ENCODE data around the gene HIBADH. TPM values are rescaled to one million over a fixed set of nuclear protein-coding genes. Genes with fewer than 3 reads are reported as not detected.

Gene HIBADH
- total RNA-seq, 2 experiments from 2014 or later = 13.1 to 13.3 TPM

GRCh38 chr7:27616914-27617548 lies 45.7 kb downstream of the HIBADH start:
- Mint-ChIP-seq H3K4me3 (no peak overlapping the region), H3K36me3 (ENCODE audit: low read depth) (peaks cover 28% of the 10 kb centered on the region), H3K4me1 (no peaks in the 10 kb centered on the region), H3K27me3 (no peaks in the 10 kb centered on the region), H3K9me3 (peaks cover 29% of the 10 kb centered on the region), H3K27ac (no peak overlapping the region)
- ChIA-PET POLR2A (no interaction called here), CTCF (interaction anchor here (0.7 kb wide), 1 partner anchor 11 kb away, joined by 3 read pairs; no protein-coding TSS in a partner anchor)
- DNase-seq = no peak

GRCh38 chr7:27616186-27616491 lies 46.5 kb downstream of the HIBADH start:
- Mint-ChIP-seq H3K4me3 (no peak overlapping the region), H3K4me1 (no peaks in the 10 kb centered on the region), H3K27ac (no peak overlapping the region), H3K27me3 (no peaks in the 10 kb centered on the region), H3K9me3 (peaks cover 28% of the 10 kb centered on the region), H3K36me3 (ENCODE audit: low read depth) (peaks cover 28% of the 10 kb centered on the region)
- DNase-seq = no peak
- ChIA-PET POLR2A (no interaction called here), CTCF (no interaction called here)

DNA sequence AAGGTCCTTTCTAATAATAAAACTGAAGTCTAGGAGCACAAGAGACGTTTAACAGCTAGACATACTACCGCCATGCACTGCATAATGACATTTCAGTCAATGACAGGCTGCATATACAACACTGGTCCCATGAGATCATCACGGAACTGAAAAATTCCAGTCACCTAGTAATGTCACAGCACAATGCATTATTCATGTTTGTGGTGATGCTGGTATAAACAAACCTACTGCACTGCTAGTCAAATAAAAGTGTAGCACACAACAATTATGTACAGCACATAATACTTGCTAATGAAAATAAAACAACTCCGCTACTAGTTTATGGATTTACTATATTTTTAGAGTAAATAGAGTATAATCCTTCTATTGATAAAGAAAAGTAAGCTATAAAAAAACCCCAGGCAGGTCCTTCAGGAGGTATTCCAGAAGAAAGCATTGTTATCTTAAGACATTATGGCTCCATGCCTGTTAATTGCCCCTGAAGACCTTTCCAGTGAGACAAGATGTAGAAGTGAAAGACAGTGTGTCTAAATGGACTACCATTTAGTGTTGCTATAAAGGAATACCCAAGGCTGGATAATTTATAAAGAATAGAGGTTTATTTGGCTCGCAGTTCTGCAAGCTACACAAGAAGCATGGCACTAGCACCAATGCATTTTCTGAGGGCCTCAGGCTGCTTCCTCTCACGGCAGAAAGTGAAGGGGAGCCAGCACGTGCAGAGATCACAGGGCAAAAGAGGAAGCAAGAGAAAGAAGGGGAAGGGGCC lies 47.1 kb downstream of the HIBADH start:
- peaks cover 23% of the 10 kb centered on the region for H3K9me3 Mint-ChIP-seq
- ChIA-PET CTCF (no interaction called here), POLR2A (no interaction called here)
- H3K4me1 Mint-ChIP-seq = no peaks in the 10 kb centered on the region
- no peaks in the 10 kb centered on the region for H3K27me3 Mint-ChIP-seq
- H3K36me3 Mint-ChIP-seq (ENCODE audit: low read depth) = peaks cover 22% of the 10 kb centered on the region
- DNase-seq = no peak
- no peak overlapping the region for H3K4me3 Mint-ChIP-seq
- no peak overlapping the region for H3K27ac Mint-ChIP-seq

DNA sequence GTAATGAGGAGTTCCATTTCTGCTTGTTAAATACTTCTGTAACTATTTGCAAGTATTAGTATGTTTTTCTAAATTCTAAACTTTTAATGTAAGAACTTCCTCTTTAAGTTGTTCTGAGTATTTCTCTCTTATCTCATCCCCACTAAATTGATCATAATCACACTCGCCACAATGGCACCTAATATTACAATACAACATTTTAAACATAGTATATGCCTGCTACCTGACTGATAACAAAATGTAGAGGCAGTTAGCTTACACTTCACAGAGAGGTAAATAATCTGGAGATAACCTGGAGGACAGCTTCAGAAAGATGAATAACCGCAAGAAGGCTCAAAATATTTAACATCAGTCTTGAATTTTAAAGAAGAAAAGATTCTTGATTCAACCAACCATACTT lies 48.6 kb downstream of the HIBADH start:
- Mint-ChIP-seq H3K4me3 (no peak overlapping the region), H3K36me3 (ENCODE audit: low read depth) (peaks cover 10% of the 10 kb centered on the region), H3K27ac (no peak overlapping the region), H3K4me1 (no peaks in the 10 kb centered on the region), H3K9me3 (peaks cover 9% of the 10 kb centered on the region), H3K27me3 (no peaks in the 10 kb centered on the region)
- POLR2A ChIA-PET = no interaction called here
- no peak for DNase-seq
- CTCF ChIA-PET = no interaction called here

DNA sequence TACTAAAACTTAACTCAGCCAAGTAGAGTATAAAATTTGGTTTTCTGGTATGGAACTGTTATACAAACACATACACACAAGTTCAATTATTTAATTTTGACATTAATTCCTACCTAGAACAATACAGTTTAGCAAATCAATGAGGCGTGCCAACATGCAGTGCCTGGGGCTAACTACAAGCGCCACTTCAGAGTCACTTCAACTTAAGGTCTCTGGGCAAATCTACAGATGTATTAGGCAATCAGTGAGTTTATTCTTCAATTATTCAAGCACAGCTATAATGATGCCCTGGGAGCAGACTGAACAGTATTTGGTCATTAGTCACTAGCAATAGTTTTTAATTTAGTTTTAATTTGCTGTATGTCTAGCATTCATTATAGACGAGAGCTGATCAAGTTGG lies 51.6 kb downstream of the HIBADH start:
- no peak for DNase-seq
- Mint-ChIP-seq H3K27ac (no peak overlapping the region), H3K4me3 (no peak overlapping the region), H3K9me3 (no peaks in the 10 kb centered on the region), H3K36me3 (ENCODE audit: low read depth) (no peaks in the 10 kb centered on the region), H3K27me3 (no peaks in the 10 kb centered on the region), H3K4me1 (no peaks in the 10 kb centered on the region)
- ChIA-PET CTCF (no interaction called here), POLR2A (no interaction called here)

DNA sequence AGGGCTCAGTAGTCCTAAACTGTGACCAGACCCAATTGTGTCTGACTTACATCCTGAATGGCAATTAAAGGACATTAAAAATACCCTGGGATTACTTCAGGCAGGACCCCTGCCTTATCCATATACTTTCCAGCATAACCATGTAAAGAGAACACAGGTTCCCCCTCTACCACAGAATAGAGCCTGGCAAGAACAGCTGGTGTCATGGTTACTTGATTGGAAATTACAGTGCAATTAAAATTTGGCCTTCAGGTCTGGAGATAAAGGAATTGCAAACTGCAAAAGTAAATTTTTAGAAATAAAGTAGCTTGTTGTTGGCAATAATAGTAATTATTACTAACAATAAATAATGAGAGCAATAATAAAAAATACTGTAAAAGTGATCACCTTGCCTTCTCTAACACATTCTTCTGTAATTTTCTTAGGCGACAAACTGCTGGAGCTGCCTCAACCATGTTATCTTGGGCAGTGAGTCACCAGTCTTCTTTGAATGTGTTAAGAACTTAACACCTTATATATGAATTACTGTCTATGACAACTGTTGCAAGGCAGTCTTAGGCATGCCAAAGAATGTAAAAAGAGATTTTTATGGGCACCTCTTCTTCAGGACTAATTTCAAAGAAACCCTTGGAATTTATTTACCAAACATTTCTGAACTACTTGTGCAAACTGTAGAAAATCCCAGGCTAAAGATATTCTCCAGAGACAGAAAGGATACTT lies 53.7 kb downstream of the HIBADH start:
- Mint-ChIP-seq H3K9me3 (no peaks in the 10 kb centered on the region), H3K27me3 (no peaks in the 10 kb centered on the region), H3K36me3 (ENCODE audit: low read depth) (no peaks in the 10 kb centered on the region)

GRCh38 chr7:27607210-27607606 lies 55.5 kb downstream of the HIBADH start:
- H3K27me3 Mint-ChIP-seq = no peaks in the 10 kb centered on the region
- no peak overlapping the region for H3K27ac Mint-ChIP-seq
- no peak overlapping the region for H3K4me3 Mint-ChIP-seq
- H3K36me3 Mint-ChIP-seq (ENCODE audit: low read depth) = no peaks in the 10 kb centered on the region
- ChIA-PET POLR2A (interaction anchor here (0.9 kb wide), 1 partner anchor 21 kb away, joined by 4 read pairs; no protein-coding TSS in a partner anchor), CTCF (interaction anchor here (1.5 kb wide), 1 partner anchor 11 kb away, joined by 3 read pairs; no protein-coding TSS in a partner anchor)
- no peak for DNase-seq
- H3K4me1 Mint-ChIP-seq = no peaks in the 10 kb centered on the region
- H3K9me3 Mint-ChIP-seq = no peaks in the 10 kb centered on the region

More for the DNA sequence above, 53.7 kb downstream of the HIBADH start:
- no peak for DNase-seq
- Mint-ChIP-seq H3K4me3 (no peak overlapping the region), H3K4me1 (no peaks in the 10 kb centered on the region), H3K27ac (no peak overlapping the region)
- CTCF ChIA-PET = interaction anchor here (1.0 kb wide), 1 partner anchor 413 kb away, joined by 4 read pairs; no protein-coding TSS in a partner anchor
- POLR2A ChIA-PET = no interaction called here

DNA sequence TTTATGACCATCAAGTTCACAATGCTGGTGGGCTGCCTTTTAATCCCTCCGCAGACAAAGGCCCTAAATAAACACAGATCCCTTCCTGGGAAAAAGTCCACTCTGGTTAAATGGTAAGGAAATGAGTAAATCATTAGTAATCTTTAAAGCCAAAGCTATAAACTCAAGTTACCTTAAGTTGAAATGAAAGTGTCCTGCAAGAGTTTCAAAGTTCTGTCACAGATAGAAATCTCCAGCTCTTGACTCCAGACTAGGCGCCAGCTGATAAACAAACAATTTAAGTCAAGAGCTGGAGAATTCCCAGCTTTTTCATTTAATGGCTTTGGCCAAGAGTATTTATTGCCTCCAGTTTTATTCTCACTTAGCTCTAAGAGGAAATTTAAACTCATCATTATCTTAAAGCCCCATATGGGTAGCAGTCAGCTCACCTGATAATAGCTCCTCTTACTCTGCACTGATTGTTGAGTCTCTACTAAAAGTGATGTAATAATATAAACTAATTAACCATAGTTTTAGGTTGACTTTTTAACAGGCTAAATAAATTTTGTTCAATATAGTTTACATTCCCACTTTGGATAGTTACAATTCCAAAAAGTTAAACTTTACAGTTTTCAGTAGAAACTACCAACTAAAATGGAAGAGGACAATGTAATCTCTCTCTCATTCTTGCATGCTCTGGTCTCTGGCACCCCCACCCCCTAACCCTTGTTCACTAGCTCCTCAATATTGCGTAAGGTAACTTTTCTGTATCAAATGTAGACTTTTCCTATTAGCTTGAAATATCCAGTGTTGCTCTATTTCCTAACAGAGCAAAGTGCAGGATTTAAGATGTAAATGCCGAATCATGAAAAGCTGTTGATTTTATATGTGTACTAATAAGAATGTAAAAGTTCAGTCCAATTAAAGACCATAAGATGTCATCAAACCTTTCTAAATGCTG lies 56.1 kb downstream of the HIBADH start:
- Mint-ChIP-seq H3K27ac (no peak overlapping the region), H3K4me3 (no peak overlapping the region), H3K36me3 (ENCODE audit: low read depth) (no peaks in the 10 kb centered on the region), H3K9me3 (no peaks in the 10 kb centered on the region), H3K27me3 (no peaks in the 10 kb centered on the region), H3K4me1 (no peaks in the 10 kb centered on the region)
- no peak for DNase-seq
- ChIA-PET POLR2A (interaction anchor here (0.9 kb wide), 1 partner anchor 20 kb away, joined by 4 read pairs; no protein-coding TSS in a partner anchor), CTCF (interaction anchor here (0.7 to 2.7 kb wide), 9 partner anchors 10 to 411 kb away, joined by 3 to 12 read pairs (median 3); no protein-coding TSS in a partner anchor)

DNA sequence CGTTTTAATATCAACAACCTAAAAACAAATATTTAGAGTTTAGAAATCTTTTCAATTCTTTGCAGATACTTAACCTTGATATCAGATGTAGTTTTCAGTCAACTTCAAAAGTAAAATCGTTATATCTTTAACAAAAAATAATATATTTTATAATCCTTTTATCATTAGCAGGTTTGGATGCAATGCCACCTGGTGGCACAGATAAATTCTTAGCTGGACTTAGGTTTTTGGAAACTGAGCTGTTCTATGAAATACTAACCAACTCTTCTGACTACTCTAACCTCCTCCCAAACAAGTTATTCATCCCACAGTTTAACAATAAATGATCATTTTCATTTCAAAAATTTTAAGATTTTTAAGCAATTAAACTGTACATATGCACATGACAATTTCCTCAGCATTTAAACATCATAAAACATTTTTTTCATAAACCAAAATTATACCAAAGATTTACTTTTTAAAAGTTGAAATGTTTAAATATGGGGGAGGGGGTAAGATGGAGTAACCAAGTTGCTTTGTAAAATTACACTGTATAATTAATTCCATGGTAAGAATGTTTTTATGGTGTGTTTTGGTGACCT lies 56.9 kb downstream of the HIBADH start:
- Mint-ChIP-seq H3K9me3 (no peaks in the 10 kb centered on the region), H3K4me3 (no peak overlapping the region), H3K4me1 (no peaks in the 10 kb centered on the region), H3K36me3 (ENCODE audit: low read depth) (no peaks in the 10 kb centered on the region), H3K27ac (no peak overlapping the region), H3K27me3 (no peaks in the 10 kb centered on the region)
- ChIA-PET POLR2A (no interaction called here), CTCF (interaction anchor here (0.7 to 2.7 kb wide), 10 partner anchors 10 to 410 kb away, joined by 3 to 12 read pairs (median 3); partner anchors contain the start of gene HIBADH)
- DNase-seq = no peak

DNA sequence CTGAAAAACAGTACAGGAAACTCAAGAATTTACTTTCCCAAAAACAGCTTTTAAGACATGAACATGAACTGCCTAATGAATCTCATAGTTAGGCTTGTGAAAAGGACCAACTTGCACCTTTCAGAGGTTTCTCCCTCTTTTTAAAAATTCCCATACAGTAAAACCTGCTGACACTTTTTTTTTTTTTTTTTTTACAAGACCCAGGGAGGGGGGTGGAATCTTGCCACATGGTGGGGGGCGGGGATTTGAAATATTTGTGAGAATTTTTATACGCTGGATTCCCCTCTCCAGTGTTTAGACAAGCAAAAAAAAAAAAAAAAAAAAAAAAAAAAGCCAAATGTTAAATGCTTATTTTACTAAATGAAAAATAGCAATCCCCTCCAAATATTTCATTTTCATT lies 57.4 kb downstream of the HIBADH start:
- POLR2A ChIA-PET = no interaction called here
- DNase-seq = no peak
- CTCF ChIA-PET = interaction anchor here (0.7 to 2.7 kb wide), 6 partner anchors 20 to 409 kb away, joined by 3 to 12 read pairs (median 4); partner anchors contain the start of gene HIBADH
- Mint-ChIP-seq H3K9me3 (no peaks in the 10 kb centered on the region), H3K27ac (no peak overlapping the region), H3K4me1 (no peaks in the 10 kb centered on the region), H3K36me3 (ENCODE audit: low read depth) (no peaks in the 10 kb centered on the region), H3K27me3 (no peaks in the 10 kb centered on the region), H3K4me3 (no peak overlapping the region)

DNA sequence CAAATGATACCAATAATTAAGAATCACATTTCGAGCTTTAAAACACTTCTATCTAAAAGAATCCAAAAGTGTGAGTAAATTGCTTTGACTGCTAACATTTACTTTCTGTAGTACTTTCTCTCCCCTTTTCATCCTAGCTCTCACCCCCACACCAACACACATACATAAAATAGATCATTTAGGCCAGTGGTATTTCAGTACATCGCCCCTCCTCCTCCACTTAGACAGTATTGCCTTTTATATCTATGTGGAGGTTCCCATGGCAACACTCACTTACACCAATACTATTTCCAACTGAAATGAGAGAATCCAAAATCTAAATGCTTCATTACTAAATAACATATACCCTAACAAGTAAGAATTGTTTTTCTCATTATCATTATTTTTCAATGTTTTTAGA lies 58.9 kb downstream of the HIBADH start:
- no peak for DNase-seq
- Mint-ChIP-seq H3K4me1 (no peaks in the 10 kb centered on the region), H3K36me3 (ENCODE audit: low read depth) (no peaks in the 10 kb centered on the region), H3K9me3 (no peaks in the 10 kb centered on the region), H3K4me3 (no peak overlapping the region), H3K27ac (no peak overlapping the region), H3K27me3 (no peaks in the 10 kb centered on the region)
- CTCF ChIA-PET = interaction anchor here (1.2 kb wide), 1 partner anchor 424 kb away, joined by 4 read pairs; no protein-coding TSS in a partner anchor
- POLR2A ChIA-PET = no interaction called here

DNA sequence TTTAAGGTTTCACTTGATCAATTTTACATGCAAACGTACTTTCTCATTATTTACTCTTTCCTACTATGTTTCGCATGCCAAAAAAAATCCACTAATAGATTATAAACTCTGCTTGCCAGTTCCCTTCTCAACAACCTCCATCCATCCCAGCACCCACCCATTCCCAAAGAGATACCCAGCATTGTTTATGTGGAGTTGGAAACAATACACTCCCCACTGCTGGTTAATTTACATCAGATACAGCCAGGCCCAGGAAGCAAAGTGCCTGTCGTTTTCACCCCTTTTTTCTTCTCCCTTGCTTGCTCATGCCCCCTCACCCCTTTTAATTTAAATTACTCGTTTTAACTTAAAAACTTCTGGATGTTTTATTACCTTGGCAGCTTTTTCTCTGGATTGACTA lies 59.9 kb downstream of the HIBADH start:
- Mint-ChIP-seq H3K27ac (no peak overlapping the region), H3K9me3 (no peaks in the 10 kb centered on the region), H3K4me1 (no peaks in the 10 kb centered on the region), H3K4me3 (no peak overlapping the region), H3K36me3 (ENCODE audit: low read depth) (no peaks in the 10 kb centered on the region), H3K27me3 (no peaks in the 10 kb centered on the region)
- CTCF ChIA-PET = no interaction called here
- DNase-seq = no peak
- POLR2A ChIA-PET = no interaction called here
